Activated T-helper 9 cell treated with anti-CD3 and anti-CD28 coated beads, Interleukin-2, amount 50 U/mL, for 16 hours (primary cell): Measurements from ENCODE around the gene CCR9.
A peak's percentile ranks its signal among the peaks of the same experiment; 100 is the strongest.

ENCODE experiments used
- DNase-seq: peaks from one replicate; pipeline ENCODE4 v3.0.0-alpha.2; 2020; ENCODE audit warnings: low read depth

The CCR9 gene

DNA sequence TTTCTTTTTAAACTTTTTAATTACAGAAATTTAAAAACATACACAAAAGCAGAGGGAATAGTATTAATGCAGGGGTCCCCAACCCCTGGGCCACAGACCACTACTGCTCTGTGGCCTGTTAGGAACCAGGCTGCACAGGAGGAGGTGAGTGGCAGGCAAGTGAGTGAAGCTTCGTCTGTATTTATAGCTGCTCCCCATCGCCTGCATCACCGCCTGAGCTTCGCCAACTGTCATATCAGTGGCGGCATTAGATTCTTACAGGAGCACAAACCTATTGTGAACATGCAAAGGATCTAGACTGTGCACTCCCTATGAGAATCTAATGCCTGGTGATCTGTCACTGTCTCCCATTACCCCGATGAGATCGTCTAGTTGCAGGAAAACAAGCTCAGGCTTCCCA, 22.4 kb downstream of the CCR9 start:
- DNase-seq, result no peak

DNA sequence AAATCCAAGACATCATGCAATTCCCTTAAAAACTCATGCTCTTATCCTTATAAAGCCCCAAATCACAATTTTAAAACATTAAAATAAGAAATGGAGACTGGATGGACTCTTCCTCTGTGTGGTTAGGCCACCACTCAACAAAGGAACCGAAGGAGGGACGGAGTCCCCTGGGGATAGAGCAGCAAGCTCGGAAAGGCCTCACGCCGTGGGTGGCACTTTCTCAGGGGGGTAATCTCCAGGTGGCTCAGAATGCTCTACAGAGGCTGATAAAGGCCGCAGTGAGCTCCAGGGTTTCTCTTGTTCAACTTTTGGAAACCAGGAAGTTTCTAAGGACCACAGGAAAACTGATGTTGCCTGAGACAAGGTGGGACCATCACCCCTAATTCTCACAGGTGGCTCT, 23.2 kb downstream of the CCR9 start:
- no peak for DNase-seq

DNA sequence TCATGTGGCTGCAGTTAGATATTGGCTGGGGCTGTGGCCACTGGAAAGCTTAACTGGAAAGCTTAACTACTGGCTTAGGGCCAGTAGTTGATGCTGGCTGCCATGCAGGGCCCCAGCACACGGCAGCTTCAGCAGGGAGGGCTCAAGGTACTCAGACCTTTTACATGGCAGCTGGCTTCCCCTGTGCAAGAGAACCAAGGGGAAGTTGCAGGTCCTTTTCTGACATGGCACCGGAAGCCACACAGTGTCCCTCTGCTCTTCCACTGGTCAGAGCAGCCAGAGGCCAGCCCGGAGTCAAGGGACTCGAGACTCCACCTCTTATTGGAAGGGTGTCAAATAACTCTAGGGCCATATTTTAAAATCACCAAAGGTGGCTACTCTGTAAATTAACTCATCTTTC, 24.5 kb downstream of the CCR9 start:
- DNase-seq, result no peak

DNA sequence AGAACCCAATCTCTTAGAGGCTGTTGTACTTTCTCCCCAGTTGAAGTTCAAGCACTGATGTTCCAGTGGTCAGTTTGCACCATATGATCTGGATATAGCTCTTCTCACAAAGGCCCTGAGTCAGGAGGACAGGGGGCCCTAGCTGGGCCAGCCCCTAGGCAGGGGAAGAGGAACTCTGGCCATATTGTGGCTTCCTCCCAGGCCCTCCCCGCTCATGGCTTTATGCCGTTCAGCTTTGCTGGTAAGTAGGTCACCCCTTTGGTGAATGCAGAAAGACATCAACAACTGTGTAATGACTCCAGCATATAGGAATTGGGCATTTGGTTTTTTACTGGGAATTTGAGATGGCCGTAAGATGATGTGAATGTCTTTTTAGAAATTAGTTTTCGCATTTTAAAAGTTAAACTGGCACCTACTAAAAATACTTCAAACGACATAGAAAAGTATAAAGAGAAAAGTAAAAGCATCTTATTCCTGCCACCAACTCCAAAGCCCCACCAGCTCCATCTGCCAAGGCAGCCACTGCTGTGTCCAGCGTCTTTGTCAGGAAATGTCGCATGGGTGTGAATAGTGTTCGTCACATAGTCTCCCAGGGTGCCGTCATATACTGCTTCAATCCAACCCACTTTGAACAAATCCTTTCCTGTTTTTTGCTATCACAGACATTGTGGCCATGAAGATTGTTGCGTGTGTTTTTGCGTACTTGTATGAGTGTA, 25.3 kb downstream of the CCR9 start:
- no peak for DNase-seq

DNA sequence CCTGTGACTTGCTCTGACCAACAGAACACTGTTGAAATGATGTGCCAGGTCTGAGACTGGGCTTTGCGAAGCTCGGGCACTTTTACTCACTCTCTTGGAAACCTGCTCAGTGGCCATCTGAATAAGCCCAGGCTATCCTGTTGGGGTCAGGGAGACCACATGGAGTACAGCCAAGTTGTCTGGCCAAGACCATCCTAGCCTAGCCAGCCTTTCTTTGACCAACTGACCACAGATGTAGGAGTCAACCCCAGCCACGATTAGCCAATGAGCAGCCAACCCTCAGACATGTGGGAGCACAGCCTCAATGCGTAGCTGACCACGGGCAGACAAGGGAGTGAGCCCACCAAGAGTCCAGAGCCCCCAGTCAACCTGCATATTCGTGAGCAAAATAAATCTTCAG, 26.1 kb downstream of the CCR9 start:
- DNase-seq, result no peak

DNA sequence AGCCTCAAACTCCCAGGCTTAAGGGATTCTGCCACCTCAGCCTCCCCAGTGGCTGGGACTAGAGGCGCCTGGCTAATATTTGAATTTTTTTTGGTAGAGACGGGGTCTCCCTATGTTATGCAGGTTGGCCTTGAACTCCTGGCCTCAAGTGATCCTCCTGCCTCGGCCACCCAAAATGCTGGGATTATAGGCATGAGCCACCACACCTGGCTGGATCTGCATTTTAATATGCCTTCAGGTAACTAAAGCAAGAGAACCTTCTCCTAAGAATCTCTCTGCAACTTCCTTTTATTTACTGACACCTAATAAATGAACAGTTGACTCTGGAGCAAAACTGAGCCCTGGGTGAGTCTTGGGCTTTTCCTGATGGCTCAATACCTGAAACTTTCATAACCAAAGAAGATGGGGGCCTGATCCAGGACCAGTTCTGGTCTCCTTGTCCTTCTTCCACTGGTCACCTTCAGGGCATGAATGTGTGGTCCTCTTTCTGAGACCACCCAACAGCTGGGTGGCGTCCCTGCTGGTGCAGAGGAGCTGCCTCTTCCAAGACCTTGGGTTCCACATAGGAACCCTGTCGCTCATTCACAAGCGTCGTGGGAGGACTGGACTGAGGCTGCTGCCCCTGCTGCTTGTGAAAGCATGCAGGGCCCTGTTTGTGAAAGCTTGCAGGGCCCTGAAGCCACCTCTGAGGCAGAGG, 28.2 kb downstream of the CCR9 start:
- no peak for DNase-seq

DNA sequence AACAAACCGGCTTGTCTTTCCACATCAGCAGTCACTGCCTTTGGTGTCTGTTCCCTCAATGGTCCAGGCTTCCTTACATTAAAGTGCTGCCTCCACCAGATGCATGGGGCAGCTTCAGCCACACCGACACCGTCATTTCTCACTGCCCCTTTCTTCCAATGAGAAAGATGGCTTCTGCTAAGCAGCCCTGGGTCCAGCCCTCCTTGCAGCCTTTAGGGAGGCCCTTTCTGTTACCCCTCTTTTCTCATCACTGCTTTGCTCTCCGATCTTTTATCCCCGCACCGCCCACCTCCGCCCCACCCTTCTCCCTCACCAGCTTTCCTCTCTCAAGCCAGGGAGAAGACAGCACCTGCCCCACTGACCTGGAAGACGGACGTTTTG, 28.7 kb downstream of the CCR9 start:
- DNase-seq, result no peak

DNA sequence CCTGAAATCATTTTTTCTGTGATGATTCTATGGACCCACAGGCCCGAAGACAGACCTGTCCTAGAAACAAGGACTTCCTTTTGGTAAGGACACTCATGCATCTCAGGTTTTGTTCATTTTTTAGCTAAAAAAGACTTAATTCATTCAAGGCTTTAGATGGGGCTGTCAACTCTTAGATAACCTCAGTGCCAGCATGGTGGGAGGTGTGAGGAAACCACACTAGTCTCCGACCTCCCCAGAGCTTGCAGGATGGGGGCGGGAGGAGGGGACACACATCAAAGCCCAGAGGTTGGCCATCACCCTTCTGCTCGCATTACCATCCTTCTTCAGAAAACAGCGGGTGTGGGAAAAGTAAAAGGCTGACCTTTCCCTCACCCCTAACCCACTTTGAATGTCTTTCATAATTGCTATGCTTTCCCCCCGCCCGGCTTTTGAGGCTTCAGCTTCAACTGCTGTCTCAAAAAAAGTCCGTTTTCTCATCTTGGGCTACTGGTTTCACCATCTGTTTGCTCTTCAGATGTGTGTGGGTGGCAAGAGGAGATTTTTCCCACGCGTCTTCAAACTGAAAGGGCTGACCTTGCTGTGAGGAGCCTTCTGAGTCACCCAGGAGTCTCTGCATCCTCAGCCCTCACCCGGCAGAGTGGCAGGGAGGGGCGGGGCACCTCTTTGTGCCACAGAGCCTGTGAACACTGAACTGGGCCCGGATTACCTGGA, 29.3 kb downstream of the CCR9 start:
- DNase-seq, result peak; percentile 70

DNA sequence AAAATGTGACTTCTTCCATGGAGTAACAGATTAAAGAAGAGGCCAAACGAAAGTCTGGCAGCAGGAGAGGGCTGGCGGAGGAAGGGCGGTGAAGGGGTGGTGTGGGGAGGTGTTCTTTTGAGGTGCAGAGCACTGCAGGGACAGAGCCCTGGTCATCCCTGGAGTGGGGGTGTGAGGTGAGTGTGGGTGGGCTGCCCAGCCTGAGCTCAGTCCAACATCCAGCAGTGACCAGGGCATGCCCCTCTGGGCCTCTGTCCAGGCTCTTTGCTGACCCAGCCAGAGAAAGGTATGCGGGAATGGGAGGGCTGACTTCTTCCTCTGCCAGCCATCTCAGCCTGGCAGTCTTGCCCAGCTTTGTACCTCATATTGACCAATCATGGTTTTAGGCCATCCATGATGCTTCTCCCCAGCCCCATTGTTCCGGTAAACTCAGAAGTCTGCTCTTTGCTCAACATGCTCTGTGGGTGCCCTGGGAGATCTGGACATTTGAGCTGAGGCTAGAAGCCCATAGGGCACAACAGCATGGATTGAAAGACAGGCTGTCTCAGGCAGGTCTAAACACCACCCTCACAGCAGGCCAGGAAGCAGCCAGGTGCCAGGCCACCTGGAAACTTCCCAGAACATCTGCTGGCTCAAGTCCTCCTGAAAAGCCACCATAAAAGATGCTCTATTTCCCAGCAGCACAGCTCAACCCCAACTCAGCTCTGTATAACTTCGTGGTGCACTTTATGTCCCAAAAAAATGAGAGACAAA, 31.0 kb downstream of the CCR9 start:
- no peak for DNase-seq

DNA sequence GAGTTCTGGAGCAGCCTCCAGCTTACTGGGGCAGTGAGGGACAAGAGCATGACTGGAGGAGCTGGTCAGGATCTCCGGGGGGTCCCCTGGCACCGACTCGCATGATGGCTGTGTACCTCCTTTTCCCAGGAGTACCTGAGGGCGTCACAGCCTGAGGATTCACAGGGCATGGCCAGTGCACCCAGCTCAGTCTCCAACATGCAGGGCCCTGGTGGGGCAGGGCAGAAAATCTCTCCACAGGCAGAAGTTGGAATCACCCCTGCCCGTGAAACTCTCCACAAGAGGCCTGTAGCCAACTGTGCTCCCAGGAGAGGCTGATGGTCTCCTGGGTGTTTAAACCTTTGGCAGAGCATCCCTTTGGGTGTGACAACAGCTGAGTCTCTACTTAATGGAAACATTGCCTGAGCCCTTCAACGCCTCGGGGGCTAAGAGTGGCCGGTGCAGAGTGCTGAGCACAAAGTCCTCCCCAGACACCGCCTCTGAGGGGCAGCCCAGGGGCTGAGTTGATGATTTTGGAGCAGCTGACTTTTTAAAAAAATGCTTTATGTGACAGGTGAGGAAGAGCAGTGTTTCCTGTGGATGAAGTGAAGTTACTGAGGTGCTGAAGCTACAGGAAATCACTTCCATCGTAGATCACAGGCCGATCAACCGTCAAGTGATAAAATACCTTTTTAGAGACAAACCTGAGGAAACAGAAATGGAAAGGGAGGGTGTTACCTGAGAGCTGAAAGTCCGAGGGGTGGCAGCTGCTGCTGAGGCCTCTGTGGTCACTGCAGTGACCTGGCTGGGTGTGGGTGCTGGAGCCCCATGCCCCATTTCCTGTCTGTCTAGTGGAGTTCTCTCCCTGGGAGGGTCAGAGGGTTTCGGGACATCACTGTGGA, 35.1 kb downstream of the CCR9 start:
- DNase-seq, result no peak

DNA sequence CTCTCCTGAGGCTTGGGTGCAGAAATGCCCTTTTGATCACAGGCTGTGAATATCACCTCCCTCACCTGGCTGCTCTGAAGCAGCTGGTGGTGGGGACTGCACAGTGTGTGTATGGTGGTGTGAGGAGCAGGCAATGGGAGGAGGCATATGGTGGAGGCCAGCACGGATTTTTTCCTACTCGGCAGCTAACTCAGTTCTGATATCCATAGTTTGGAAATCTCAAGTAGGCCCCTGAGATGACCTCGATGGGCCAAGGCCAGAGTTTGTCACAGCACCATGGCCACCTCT, 35.6 kb downstream of the CCR9 start:
- no peak for DNase-seq

DNA sequence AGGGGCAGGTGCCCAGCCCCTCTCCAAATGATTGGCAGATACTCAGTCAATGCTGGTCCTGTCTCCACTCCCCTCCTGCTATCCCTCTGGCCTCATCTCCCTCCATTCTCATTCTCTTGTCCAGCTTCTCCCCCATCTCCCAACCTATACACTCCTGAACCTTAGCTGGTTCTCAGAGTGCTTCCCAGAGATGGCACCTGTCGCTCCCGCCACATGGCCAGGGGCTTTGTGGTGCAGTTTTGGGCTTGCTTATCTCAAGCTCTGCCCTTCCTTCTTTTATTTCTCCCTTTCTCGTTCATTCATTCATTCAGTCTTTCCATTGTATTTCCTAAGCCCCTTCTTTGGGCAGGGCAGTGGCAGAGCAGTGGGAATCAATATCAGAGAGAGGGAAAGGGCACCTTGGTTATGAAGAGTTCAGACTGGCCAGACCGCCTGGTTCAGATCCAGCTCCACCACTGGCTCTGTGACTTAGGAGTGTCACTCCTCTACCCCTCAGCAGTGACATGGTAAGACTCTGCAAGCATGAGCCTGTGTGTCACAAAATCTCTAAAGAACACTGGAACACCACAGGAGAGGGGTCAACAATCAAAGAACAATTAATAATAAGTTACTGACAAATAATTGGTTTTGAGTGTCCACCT, 36.7 kb downstream of the CCR9 start:
- DNase-seq, result no peak

DNA sequence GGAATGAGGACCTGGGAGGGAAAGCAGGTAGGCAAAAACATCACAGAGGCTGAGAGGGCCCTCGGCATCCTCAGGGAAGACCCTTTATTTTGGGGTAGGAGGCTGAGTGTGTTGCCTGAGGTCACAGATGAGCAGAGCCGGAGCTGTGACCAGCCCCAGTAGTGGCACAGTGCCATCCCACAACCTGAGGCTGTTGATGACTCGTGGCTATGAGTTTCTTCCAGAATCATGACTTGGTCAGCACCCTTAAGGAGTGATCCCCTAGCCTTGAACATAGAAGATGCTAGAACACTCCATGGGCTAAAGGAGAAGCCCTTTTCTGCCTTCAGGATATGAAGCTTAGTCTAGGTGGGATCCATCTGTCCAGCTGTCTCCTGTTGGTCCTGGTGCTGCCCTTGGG, 37.4 kb downstream of the CCR9 start:
- no peak for DNase-seq

DNA sequence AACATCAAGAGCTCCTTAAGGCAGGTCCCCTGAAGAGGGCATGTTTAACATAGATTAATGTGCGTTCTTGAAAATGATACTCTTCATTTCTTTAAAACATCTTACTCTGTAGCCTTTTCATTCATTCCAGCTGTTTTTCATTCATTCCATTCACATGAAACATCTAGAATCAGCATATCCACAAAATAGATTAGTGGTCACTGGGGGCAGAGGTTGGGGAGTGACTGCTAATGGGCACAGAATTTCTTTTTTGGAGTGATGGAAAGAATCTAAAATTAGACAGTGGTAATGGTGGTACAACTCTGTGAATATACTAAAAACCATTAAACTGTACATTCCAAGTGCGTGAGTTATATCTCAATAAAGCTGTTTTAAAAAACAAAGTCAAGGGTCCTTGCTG, 41.5 kb downstream of the CCR9 start:
- DNase-seq, result no peak

DNA sequence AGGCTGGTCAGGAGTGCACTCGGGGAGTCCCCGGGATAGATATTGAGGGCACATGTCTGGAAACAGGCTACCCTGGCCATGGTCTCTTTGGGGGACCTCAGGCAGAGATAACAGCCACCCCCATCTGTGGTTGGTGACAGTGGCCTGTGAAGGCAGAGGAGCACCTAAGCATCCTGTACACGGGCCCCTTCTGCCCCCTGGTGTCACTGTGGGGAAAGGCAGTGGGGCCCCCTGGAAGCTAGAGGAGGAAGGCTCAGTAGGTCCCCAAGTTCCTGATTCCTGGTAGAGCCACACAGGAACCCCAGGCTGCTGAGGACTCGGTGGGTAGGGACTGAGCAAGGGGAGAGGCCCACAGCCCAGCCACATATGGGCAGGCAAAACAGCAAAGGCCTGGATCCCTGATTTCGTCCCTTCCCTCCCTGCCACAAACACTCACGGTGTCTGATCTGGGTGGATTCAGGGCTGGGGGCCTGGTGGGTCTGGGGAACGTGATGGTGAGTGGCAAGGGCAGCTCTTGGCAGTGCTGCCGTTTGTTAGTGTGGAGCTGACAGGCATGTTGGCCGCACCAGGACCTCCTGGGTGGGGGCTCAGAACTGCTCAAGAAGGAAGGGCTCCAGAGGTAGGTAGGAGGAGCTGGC, 42.8 kb downstream of the CCR9 start:
- DNase-seq, result peak; percentile 50

DNA sequence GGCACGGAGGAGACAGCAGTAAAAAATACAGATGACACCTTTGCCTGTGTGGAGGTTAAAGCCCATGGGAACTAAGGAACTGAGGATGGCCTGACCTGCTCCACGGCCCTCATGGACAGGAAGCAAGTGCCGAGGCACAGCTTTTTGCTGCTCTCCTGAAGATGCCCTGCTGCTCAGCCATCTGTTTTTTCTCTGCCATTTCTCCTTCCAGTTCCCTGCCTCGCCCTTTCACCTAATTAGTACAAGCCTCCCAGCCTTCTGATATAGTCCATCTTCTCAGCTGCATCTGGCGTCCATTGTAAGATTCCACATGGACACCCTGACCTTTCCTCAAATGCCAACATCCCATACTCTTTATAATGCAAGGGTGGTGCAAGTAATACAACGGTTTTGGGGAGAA, 45.2 kb downstream of the CCR9 start:
- no peak for DNase-seq

DNA sequence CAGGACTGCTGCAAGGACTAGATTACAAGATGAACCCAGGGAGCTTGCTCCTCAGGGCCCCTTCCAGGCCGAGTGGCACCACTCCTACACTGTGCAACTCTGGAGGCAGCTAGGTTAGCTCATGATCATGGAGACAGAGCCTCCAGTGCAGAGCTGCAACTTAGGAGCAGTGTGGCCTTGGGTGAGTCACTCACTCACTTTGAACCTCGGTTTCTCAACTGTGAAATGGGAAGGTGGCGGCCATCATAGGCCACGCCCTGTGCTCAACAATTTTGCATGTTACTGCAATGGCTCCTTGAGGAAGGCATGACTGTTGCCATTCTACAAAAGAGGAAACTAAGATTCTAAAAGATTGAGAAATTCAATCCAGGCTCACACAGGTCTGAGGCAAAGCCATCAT, 45.8 kb downstream of the CCR9 start:
- DNase-seq, result no peak

DNA sequence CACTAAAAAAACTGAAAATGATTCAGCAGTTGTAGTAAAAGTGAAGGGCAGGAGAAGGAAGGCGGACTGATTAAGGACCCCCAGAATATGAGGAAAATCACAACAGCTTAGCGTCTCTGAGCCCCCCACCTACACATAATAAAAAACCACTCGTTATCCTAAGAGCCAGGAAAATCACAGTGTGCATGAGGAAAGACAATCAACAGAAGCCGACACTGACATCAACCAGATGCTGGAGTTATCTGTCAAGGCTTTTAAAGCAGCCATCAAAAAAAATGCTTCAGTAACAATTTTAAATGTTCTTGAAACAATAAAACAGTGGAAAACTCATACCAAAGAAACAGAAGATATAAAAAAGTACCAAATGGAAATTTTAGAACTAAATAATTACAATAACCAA, 47.2 kb downstream of the CCR9 start:
- no peak for DNase-seq

DNA sequence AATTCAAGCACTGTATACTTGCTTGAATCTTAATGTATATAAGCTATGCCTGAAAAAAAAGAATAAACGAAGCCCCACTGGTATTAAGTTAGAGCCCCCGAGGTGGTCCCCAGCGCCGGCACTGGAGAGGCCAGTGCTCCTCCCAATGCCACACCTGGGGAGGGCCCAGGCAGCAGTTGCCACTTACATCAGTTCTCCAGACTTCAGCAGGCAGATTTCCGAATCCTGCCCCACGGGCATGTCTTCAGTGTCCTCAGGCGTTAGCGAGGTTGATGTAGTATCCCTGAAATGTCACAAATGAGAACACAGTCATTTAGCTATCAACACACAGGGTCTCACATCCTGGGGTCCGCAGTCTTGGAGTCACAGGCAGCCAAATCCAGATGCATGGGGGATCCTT, 49.9 kb downstream of the CCR9 start:
- no peak for DNase-seq

DNA sequence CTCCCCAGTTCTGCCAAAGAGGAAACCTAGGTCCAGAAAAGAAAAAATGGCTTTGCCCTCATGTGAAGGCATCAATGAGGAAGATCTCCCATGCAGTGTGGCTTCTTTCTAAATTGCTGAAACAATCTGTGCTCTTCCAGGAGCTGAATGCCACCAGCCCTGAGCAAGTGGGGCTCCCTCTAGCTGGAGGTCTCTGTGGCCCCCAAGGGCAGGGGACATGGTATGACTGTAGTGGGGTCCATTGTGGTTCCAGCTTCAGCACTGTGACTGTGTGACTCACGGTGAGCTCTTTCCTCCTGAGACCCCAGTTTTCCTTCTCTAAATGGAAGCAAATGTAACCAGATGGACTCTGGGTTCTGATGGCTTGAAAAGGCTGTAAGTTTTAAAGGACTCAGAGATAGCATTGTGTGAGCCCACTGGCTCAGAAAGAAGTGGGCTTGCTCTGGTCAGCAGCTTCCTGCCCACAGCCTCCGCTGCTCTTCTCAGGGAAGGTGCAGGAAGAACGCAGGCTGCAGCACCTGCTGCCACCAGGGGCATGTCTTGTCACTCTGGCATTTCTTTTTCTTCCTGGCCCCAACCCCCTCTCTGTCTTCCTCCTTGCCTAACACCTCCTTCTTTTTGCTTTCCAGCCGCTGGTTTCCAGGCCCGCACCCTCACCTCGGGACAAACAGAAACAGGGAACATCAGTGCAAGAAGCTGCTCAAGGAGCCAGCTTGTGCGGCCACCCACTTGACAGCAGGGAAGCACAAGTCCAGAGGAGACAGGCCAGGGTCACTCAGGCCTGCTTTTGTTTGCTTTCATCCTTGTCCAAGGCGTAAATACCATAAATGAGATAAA, 51.1 kb downstream of the CCR9 start:
- DNase-seq, result no peak
